ENCODE results near the gene USP2.

The USP2 gene

GRCh38 chr11:119316729-119317591, 64.5 kb downstream of the USP2 start, which contains the start of gene MCAM:
TSS of gene MCAM (minus strand) at chr11:119317130. CDS start at chr11:119317101, 29 bp downstream.
- no peak for TF ChIP-seq CTCF (IDR thresholded peaks at IDR 0.05; ENCODE audit: low read depth, low read length, missing control alignments)
- DNase-seq (ENCODE audit: low read depth) = no peak
- peak within 1 kb of the TSS; percentile 55 for H3K4me3 ChIP-seq (ENCODE audit: low read depth, low read length)

GRCh38 chr11:119316016-119316728, 65.3 kb downstream of the USP2 start:
- no peak for DNase-seq (ENCODE audit: low read depth)

GRCh38 chr11:119315131-119316015, 66.1 kb downstream of the USP2 start:
- no peak for DNase-seq (ENCODE audit: low read depth)

More at GRCh38 chr11:119316016-119316728, 65.3 kb downstream of the USP2 start:
- no peak for TF ChIP-seq CTCF (IDR thresholded peaks at IDR 0.05; ENCODE audit: low read depth, low read length, missing control alignments)
- H3K4me3 ChIP-seq (ENCODE audit: low read depth, low read length) = peak overlapping the region; percentile 55

GRCh38 chr11:119314726-119315125, 66.8 kb downstream of the USP2 start:
- no peak for DNase-seq (ENCODE audit: low read depth)
- no peak overlapping the region for H3K4me3 ChIP-seq (ENCODE audit: low read depth, low read length)
- TF ChIP-seq CTCF (IDR thresholded peaks at IDR 0.05; ENCODE audit: low read depth, low read length, missing control alignments) = no peak

More at GRCh38 chr11:119315131-119316015, 66.1 kb downstream of the USP2 start:
- H3K4me3 ChIP-seq (ENCODE audit: low read depth, low read length) = peak overlapping the region; percentile 55
- peak; percentile 33 for TF ChIP-seq CTCF (IDR thresholded peaks at IDR 0.05; ENCODE audit: low read depth, low read length, missing control alignments)

- no peak for TF ChIP-seq CTCF (IDR thresholded peaks at IDR 0.05; ENCODE audit: low read depth, low read length, missing control alignments)
- H3K4me3 ChIP-seq (ENCODE audit: low read depth, low read length) = no peak overlapping the region
- DNase-seq (ENCODE audit: low read depth) = no peak
Measured at GRCh38 chr11:119310682-119311052, 70.8 kb downstream of the USP2 start.

GRCh38 chr11:119309953-119310681, 71.4 kb downstream of the USP2 start:
- H3K4me3 ChIP-seq (ENCODE audit: low read depth, low read length) = no peak overlapping the region
- TF ChIP-seq CTCF (IDR thresholded peaks at IDR 0.05; ENCODE audit: low read depth, low read length, missing control alignments) = no peak
- DNase-seq (ENCODE audit: low read depth) = no peak
